ENCODE measurements around the gene MAP4K4. TPM values are rescaled to one million over a fixed set of nuclear protein-coding genes. Genes with fewer than 3 reads are reported as not detected.

The MAP4K4 gene
- total and polyA plus RNA-seq, 4 donors, result 19.7 to 91.7 (median 54.0) TPM

- Histone ChIP-seq H3K27ac (ENCODE audit: low read depth in 1 of 2, low read length in 1 of 2) (no peak overlapping the region), H3K9ac (ENCODE audit: insufficient read depth in 1 of 2, low read length in 2 of 2) (no peak overlapping the region), H3K9me3 (ENCODE audit: control insufficient read depth in 4 of 4, insufficient read depth in 3 of 4, low read length in 3 of 4) (no peaks in the 10 kb centered on the region), H3K27me3 (ENCODE audit: control insufficient read depth in 3 of 3, insufficient read depth in 3 of 3, low read length in 2 of 3) (no peaks in the 10 kb centered on the region), H3K36me3 (ENCODE audit: control insufficient read depth in 4 of 4, insufficient read depth in 4 of 4, low read length in 4 of 4) (no peaks in the 10 kb centered on the region), H3K4me1 (ENCODE audit: control insufficient read depth in 5 of 5, insufficient read depth in 5 of 5, low read length in 5 of 5) (peaks cover 16 to 53% (median 40%) of the 10 kb centered on the region in 5 donors), H3K4me3 (no peak overlapping the region)
- ATAC-seq (ENCODE audit: insufficient read depth, low FRiP score) (no peak), DNase-seq (no peak)
- 37 to 50% methylated on average over 5 of the region's 5 CpGs for WGBS, 2 donors
- no peak for TF ChIP-seq CTCF (IDR thresholded peaks at IDR 0.05; ENCODE audit: control extremely low read depth, extremely low read depth)
These were observed 66.2 kb downstream of the MAP4K4 start for GRCh38 chr2:101763496-101764333.

- H3K4me1 ChIP-seq (ENCODE audit: control insufficient read depth in 5 of 5, insufficient read depth in 5 of 5, low read length in 5 of 5), result peaks cover 15 to 65% (median 45%) of the 10 kb centered on the region in 5 donors
- no peak overlapping the region for H3K4me3 ChIP-seq
- no peaks in the 10 kb centered on the region for H3K27me3 ChIP-seq (ENCODE audit: control insufficient read depth in 3 of 3, insufficient read depth in 3 of 3, low read length in 2 of 3)
- DNase-seq (no peak), ATAC-seq (ENCODE audit: insufficient read depth, low FRiP score) (no peak)
- H3K9me3 ChIP-seq (ENCODE audit: control insufficient read depth in 4 of 4, insufficient read depth in 3 of 4, low read length in 3 of 4), result no peaks in the 10 kb centered on the region
- no peak overlapping the region for H3K9ac ChIP-seq (ENCODE audit: insufficient read depth in 1 of 2, low read length in 2 of 2)
- no peaks in the 10 kb centered on the region for H3K36me3 ChIP-seq (ENCODE audit: control insufficient read depth in 4 of 4, insufficient read depth in 4 of 4, low read length in 4 of 4)
- peak overlapping the region in 1 of 2 donors; percentile 72 for H3K27ac ChIP-seq (ENCODE audit: low read depth in 1 of 2, low read length in 1 of 2)
- WGBS, 2 donors, result 64 to 68% methylated on average over 2 of the region's 2 CpGs
- no peak for TF ChIP-seq CTCF (IDR thresholded peaks at IDR 0.05; ENCODE audit: control extremely low read depth, extremely low read depth)
These were observed 68.8 kb downstream of the MAP4K4 start for GRCh38 chr2:101766337-101766736.

- Histone ChIP-seq H3K4me3 (no peak overlapping the region), H3K27me3 (ENCODE audit: control insufficient read depth in 3 of 3, insufficient read depth in 3 of 3, low read length in 2 of 3) (no peaks in the 10 kb centered on the region), H3K27ac (ENCODE audit: low read depth in 1 of 2, low read length in 1 of 2) (peak overlapping the region; percentile 62 to 72), H3K4me1 (ENCODE audit: control insufficient read depth in 5 of 5, insufficient read depth in 5 of 5, low read length in 5 of 5) (peaks cover 12 to 70% (median 45%) of the 10 kb centered on the region in 5 donors), H3K36me3 (ENCODE audit: control insufficient read depth in 4 of 4, insufficient read depth in 4 of 4, low read length in 4 of 4) (no peaks in the 10 kb centered on the region), H3K9me3 (ENCODE audit: control insufficient read depth in 4 of 4, insufficient read depth in 3 of 4, low read length in 3 of 4) (no peaks in the 10 kb centered on the region), H3K9ac (ENCODE audit: insufficient read depth in 1 of 2, low read length in 2 of 2) (no peak overlapping the region)
- TF ChIP-seq CTCF (IDR thresholded peaks at IDR 0.05; ENCODE audit: control extremely low read depth, extremely low read depth), result no peak
- ATAC-seq (ENCODE audit: insufficient read depth, low FRiP score), result no peak
- 66 to 82% methylated on average over 5 of the region's 5 CpGs for WGBS, 2 donors
- peak in 1 of 3 donors; percentile 42 for DNase-seq
These were observed 69.6 kb downstream of the MAP4K4 start for GRCh38 chr2:101766871-101767739.

All from lung (tissue), 12 donors.